Measurements from ENCODE around the gene SPATA24.

DNA sequence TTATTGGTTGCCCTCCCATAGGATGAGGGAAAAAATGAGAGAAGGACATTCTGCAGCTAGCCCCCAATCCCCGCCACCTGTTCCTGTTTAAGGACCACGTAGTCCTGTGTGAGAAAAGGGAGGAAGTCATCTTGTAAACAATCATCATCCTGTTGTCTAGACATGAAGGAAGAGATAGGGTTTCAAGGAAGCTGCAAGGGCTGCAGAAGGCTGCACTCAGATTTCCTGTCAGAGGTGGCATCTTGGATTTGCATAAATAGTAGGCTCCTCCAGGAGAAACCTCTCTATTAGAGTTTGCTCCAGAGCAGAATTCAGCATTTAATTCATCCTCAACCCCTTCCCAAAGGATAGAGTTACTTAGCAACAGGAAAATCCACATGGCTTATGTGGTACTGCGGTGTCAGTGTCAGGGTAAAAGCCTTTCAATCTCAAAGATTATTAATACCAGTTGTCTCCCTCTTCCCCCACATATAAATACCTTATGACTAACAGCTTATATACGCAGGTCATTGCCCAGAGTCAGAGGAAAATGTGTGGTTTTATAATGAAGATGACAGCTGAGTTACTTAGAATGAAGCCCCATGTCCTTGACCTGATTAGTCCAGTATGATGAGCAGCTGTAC lies 40.1 kb upstream of the SPATA24 start:
- TF ChIP-seq POLR2A (IDR thresholded peaks at IDR 0.05): no peak
- TF ChIP-seq, protein P1, sequence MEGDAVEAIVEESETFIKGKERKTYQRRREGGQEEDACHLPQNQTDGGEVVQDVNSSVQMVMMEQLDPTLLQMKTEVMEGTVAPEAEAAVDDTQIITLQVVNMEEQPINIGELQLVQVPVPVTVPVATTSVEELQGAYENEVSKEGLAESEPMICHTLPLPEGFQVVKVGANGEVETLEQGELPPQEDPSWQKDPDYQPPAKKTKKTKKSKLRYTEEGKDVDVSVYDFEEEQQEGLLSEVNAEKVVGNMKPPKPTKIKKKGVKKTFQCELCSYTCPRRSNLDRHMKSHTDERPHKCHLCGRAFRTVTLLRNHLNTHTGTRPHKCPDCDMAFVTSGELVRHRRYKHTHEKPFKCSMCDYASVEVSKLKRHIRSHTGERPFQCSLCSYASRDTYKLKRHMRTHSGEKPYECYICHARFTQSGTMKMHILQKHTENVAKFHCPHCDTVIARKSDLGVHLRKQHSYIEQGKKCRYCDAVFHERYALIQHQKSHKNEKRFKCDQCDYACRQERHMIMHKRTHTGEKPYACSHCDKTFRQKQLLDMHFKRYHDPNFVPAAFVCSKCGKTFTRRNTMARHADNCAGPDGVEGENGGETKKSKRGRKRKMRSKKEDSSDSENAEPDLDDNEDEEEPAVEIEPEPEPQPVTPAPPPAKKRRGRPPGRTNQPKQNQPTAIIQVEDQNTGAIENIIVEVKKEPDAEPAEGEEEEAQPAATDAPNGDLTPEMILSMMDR (IDR thresholded peaks at IDR 0.05): no peak
